ENCODE results near the gene COPB2.

The COPB2 gene

GRCh38 chr3:139329364-139329850, 60.0 kb downstream of the COPB2 start:
- Histone ChIP-seq H3K4me3 (ENCODE audit: low read length in 2 of 2) (peak overlapping the region in 1 of 2 donors; percentile 14), H3K9me3 (replicated peaks in 1 of 2; ENCODE audit: control insufficient read depth in 2 of 2, insufficient read depth in 1 of 2, low read depth in 1 of 2, low read length in 2 of 2) (no peaks in the 10 kb centered on the region), H2BK120ac (ENCODE audit: low read depth, low read length) (no peak overlapping the region), H2BK12ac (ENCODE audit: low read length) (no peak overlapping the region), H3K36me3 (replicated peaks in 1 of 2; ENCODE audit: control insufficient read depth in 2 of 2, insufficient read depth in 2 of 2, low read length in 2 of 2) (no peaks in the 10 kb centered on the region), H4K91ac (ENCODE audit: low read depth, low read length, poor library complexity) (no peak overlapping the region), H2BK15ac (ENCODE audit: low read length) (no peak overlapping the region), H4K8ac (ENCODE audit: low read depth, low read length) (no peak overlapping the region), H3K23ac (ENCODE audit: low read depth, low read length, poor library complexity) (peak overlapping the region; percentile 29), H2BK5ac (ENCODE audit: low read length) (no peak overlapping the region), H3K4ac (ENCODE audit: low read length) (no peak overlapping the region), H3K14ac (ENCODE audit: low read length) (no peak overlapping the region), H3K18ac (ENCODE audit: low read length) (no peak overlapping the region), H3K27me3 (ENCODE audit: control insufficient read depth in 3 of 3, insufficient read depth in 3 of 3, low read depth in 1 of 3, low read length in 3 of 3) (peaks cover 0 to 57% (median 13%) of the 10 kb centered on the region in 3 experiments), H3K79me1 (ENCODE audit: low read depth, low read length) (no peaks in the 10 kb centered on the region), H3K27ac (replicated peaks; ENCODE audit: low read length) (no peak overlapping the region), H3K4me2 (ENCODE audit: insufficient read depth, low read length, poor library complexity, severe bottlenecking) (peak overlapping the region; percentile 47), H3K9ac (ENCODE audit: low read depth, low read length, poor library complexity) (no peak overlapping the region), H3K4me1 (ENCODE audit: control insufficient read depth in 2 of 2, insufficient read depth in 1 of 2, low read depth in 1 of 2, low read length in 2 of 2) (peaks cover 0 to 2% of the 10 kb centered on the region in 2 donors), H2AK5ac (ENCODE audit: low read depth, low read length) (no peak overlapping the region), H2AFZ (ENCODE audit: low read length) (peak overlapping the region; percentile 87)
- peak; percentile 86 for DNase-seq (ENCODE audit: low spot score)
- WGBS, 2 donors (ENCODE audit: extremely low coverage in 2 of 2, insufficient read length in 2 of 2, insufficient replicate concordance in 1 of 2) = no CpG with 5 or more reads among the region's 25 CpGs

DNA sequence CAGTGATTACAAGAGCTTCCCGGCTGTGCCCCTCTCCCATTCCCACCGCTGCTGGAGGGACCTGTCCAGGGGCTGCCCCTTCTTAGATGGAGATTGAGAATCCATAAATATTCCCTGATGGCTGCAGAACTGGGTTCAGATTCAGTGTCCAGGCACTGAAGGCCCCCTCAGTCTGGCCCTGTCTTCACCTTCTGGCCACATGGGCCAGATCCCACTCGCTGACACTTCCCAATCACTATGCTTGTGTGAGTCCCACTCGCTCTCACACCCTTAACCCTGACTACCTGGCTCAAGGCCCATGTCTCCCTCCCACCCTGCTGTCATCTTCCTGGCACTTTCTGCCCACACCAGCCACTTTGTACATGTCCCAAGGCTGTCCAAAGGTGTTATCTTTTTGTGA, 61.1 kb downstream of the COPB2 start:
- H3K27me3 ChIP-seq (ENCODE audit: control insufficient read depth in 3 of 3, insufficient read depth in 3 of 3, low read depth in 1 of 3, low read length in 3 of 3) = peaks cover 0 to 57% (median 13%) of the 10 kb centered on the region in 3 experiments
- no peak overlapping the region for H3K4me2 ChIP-seq (ENCODE audit: insufficient read depth, low read length, poor library complexity, severe bottlenecking)
- peak overlapping the region; percentile 45 for H4K8ac ChIP-seq (ENCODE audit: low read depth, low read length)
- no peak overlapping the region for H2BK15ac ChIP-seq (ENCODE audit: low read length)
- WGBS, 2 donors (ENCODE audit: extremely low coverage in 2 of 2, insufficient read length in 2 of 2, insufficient replicate concordance in 1 of 2) = no CpG with 5 or more reads among the region's 4 CpGs
- no peak overlapping the region for H2BK120ac ChIP-seq (ENCODE audit: low read depth, low read length)
- DNase-seq (ENCODE audit: low spot score) = no peak
- no peak overlapping the region for H2BK5ac ChIP-seq (ENCODE audit: low read length)
- no peak overlapping the region for H3K9ac ChIP-seq (ENCODE audit: low read depth, low read length, poor library complexity)
- H3K4me3 ChIP-seq (ENCODE audit: low read length in 2 of 2) = no peak overlapping the region
- no peaks in the 10 kb centered on the region for H3K79me1 ChIP-seq (ENCODE audit: low read depth, low read length)
- H3K18ac ChIP-seq (ENCODE audit: low read length) = no peak overlapping the region
- no peak overlapping the region for H3K14ac ChIP-seq (ENCODE audit: low read length)
- no peak overlapping the region for H3K4ac ChIP-seq (ENCODE audit: low read length)
- H4K91ac ChIP-seq (ENCODE audit: low read depth, low read length, poor library complexity) = no peak overlapping the region
- peaks cover 0 to 2% of the 10 kb centered on the region in 2 donors for H3K4me1 ChIP-seq (ENCODE audit: control insufficient read depth in 2 of 2, insufficient read depth in 1 of 2, low read depth in 1 of 2, low read length in 2 of 2)
- H3K9me3 ChIP-seq (replicated peaks in 1 of 2; ENCODE audit: control insufficient read depth in 2 of 2, insufficient read depth in 1 of 2, low read depth in 1 of 2, low read length in 2 of 2) = no peaks in the 10 kb centered on the region
- H2BK12ac ChIP-seq (ENCODE audit: low read length) = no peak overlapping the region
- no peak overlapping the region for H2AK5ac ChIP-seq (ENCODE audit: low read depth, low read length)
- peak overlapping the region; percentile 34 for H3K23ac ChIP-seq (ENCODE audit: low read depth, low read length, poor library complexity)
- H2AFZ ChIP-seq (ENCODE audit: low read length) = no peak overlapping the region
- no peaks in the 10 kb centered on the region for H3K36me3 ChIP-seq (replicated peaks in 1 of 2; ENCODE audit: control insufficient read depth in 2 of 2, insufficient read depth in 2 of 2, low read length in 2 of 2)
- H3K27ac ChIP-seq (replicated peaks; ENCODE audit: low read length) = no peak overlapping the region

- no CpG with 5 or more reads among the region's 8 CpGs for WGBS, 2 donors (ENCODE audit: extremely low coverage in 2 of 2, insufficient read length in 2 of 2, insufficient replicate concordance in 1 of 2)
- H4K91ac ChIP-seq (ENCODE audit: low read depth, low read length, poor library complexity) = no peak overlapping the region
Measured at GRCh38 chr3:139327861-139328260, 61.6 kb downstream of the COPB2 start.

DNA sequence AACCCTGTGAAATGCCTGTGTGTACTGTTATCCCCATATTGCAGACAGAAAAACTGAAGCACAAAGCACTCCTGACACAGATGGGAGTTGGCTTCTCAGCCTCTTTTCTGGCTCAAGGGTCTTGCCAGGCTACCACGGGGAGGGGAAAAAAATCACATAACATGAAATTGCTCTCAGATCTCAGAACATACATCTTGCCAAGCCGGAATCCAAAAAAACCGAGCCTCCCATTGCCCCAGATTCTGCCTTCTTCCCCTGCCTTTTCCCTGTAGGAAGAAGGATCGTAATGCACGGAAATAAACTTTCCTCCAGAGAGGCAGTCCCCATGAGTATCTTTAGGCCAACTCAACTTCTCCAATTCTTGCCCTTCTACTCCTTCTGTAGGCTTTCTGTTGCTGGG, 62.2 kb downstream of the COPB2 start:
- Histone ChIP-seq H3K36me3 (replicated peaks in 1 of 2; ENCODE audit: control insufficient read depth in 2 of 2, insufficient read depth in 2 of 2, low read length in 2 of 2) (no peaks in the 10 kb centered on the region), H3K79me1 (ENCODE audit: low read depth, low read length) (no peaks in the 10 kb centered on the region), H3K4ac (ENCODE audit: low read length) (no peak overlapping the region), H3K18ac (ENCODE audit: low read length) (no peak overlapping the region), H2AFZ (ENCODE audit: low read length) (no peak overlapping the region), H3K9me3 (replicated peaks in 1 of 2; ENCODE audit: control insufficient read depth in 2 of 2, insufficient read depth in 1 of 2, low read depth in 1 of 2, low read length in 2 of 2) (no peaks in the 10 kb centered on the region), H3K4me1 (ENCODE audit: control insufficient read depth in 2 of 2, insufficient read depth in 1 of 2, low read depth in 1 of 2, low read length in 2 of 2) (peaks cover 0 to 2% of the 10 kb centered on the region in 2 donors), H3K4me3 (ENCODE audit: low read length in 2 of 2) (no peak overlapping the region), H3K27ac (replicated peaks; ENCODE audit: low read length) (no peak overlapping the region), H2BK5ac (ENCODE audit: low read length) (no peak overlapping the region), H2AK5ac (ENCODE audit: low read depth, low read length) (no peak overlapping the region), H2BK15ac (ENCODE audit: low read length) (no peak overlapping the region), H3K4me2 (ENCODE audit: insufficient read depth, low read length, poor library complexity, severe bottlenecking) (no peak overlapping the region), H3K14ac (ENCODE audit: low read length) (no peak overlapping the region), H4K91ac (ENCODE audit: low read depth, low read length, poor library complexity) (no peak overlapping the region), H3K9ac (ENCODE audit: low read depth, low read length, poor library complexity) (no peak overlapping the region), H3K23ac (ENCODE audit: low read depth, low read length, poor library complexity) (no peak overlapping the region), H2BK12ac (ENCODE audit: low read length) (no peak overlapping the region), H2BK120ac (ENCODE audit: low read depth, low read length) (no peak overlapping the region), H3K27me3 (ENCODE audit: control insufficient read depth in 3 of 3, insufficient read depth in 3 of 3, low read depth in 1 of 3, low read length in 3 of 3) (peaks cover 0 to 58% (median 11%) of the 10 kb centered on the region in 3 experiments), H4K8ac (ENCODE audit: low read depth, low read length) (no peak overlapping the region)
- no CpG with 5 or more reads among the region's 5 CpGs for WGBS, 2 donors (ENCODE audit: extremely low coverage in 2 of 2, insufficient read length in 2 of 2, insufficient replicate concordance in 1 of 2)
- DNase-seq (ENCODE audit: low spot score) = no peak

More at GRCh38 chr3:139327861-139328260, 61.6 kb downstream of the COPB2 start:
- Histone ChIP-seq H3K9me3 (replicated peaks in 1 of 2; ENCODE audit: control insufficient read depth in 2 of 2, insufficient read depth in 1 of 2, low read depth in 1 of 2, low read length in 2 of 2) (no peaks in the 10 kb centered on the region), H3K27me3 (ENCODE audit: control insufficient read depth in 3 of 3, insufficient read depth in 3 of 3, low read depth in 1 of 3, low read length in 3 of 3) (peaks cover 0 to 58% (median 13%) of the 10 kb centered on the region in 3 experiments), H3K9ac (ENCODE audit: low read depth, low read length, poor library complexity) (peak overlapping the region; percentile 63), H2BK5ac (ENCODE audit: low read length) (no peak overlapping the region), H2BK15ac (ENCODE audit: low read length) (no peak overlapping the region), H3K4ac (ENCODE audit: low read length) (no peak overlapping the region), H2AK5ac (ENCODE audit: low read depth, low read length) (no peak overlapping the region), H2BK12ac (ENCODE audit: low read length) (no peak overlapping the region), H4K8ac (ENCODE audit: low read depth, low read length) (no peak overlapping the region), H3K18ac (ENCODE audit: low read length) (no peak overlapping the region), H3K14ac (ENCODE audit: low read length) (no peak overlapping the region), H3K36me3 (replicated peaks in 1 of 2; ENCODE audit: control insufficient read depth in 2 of 2, insufficient read depth in 2 of 2, low read length in 2 of 2) (no peaks in the 10 kb centered on the region), H3K4me2 (ENCODE audit: insufficient read depth, low read length, poor library complexity, severe bottlenecking) (no peak overlapping the region), H2BK120ac (ENCODE audit: low read depth, low read length) (no peak overlapping the region), H3K4me3 (ENCODE audit: low read length in 2 of 2) (no peak overlapping the region), H2AFZ (ENCODE audit: low read length) (no peak overlapping the region), H3K23ac (ENCODE audit: low read depth, low read length, poor library complexity) (no peak overlapping the region), H3K27ac (replicated peaks; ENCODE audit: low read length) (no peak overlapping the region), H3K4me1 (ENCODE audit: control insufficient read depth in 2 of 2, insufficient read depth in 1 of 2, low read depth in 1 of 2, low read length in 2 of 2) (peaks cover 0 to 2% of the 10 kb centered on the region in 2 donors), H3K79me1 (ENCODE audit: low read depth, low read length) (no peaks in the 10 kb centered on the region)
- no peak for DNase-seq (ENCODE audit: low spot score)

All from neuronal stem cell (in vitro differentiated cells).